Epithelial cell of esophagus (primary cell): Measurements from ENCODE around the gene SMYD5.

Experiments used
- DNase-seq: peaks from one replicate; pipeline ENCODE4 v3.0.0; 2010; ENCODE audit warnings: low read depth
- H3K4me3 ChIP-seq: 2 replicates; pipeline ENCODE4 v1.5.1; 2011; ENCODE audit warnings: mild to moderate bottlenecking, low read length, control low read depth
- CTCF ChIP-seq: IDR thresholded peaks from 2 replicates; pipeline ENCODE4 v1.5.1; 2011; ENCODE audit warnings: low read depth, mild to moderate bottlenecking, low read length, control low read depth, inconsistent platforms; ENCODE audit not compliant: insufficient read depth; ENCODE audit errors: missing control alignments

SMYD5 gene

GRCh38 chr2:73253400-73253799, 39.4 kb downstream of the SMYD5 start:
- no peak for DNase-seq
- no peak for TF ChIP-seq CTCF

GRCh38 chr2:73253901-73254300, 39.9 kb downstream of the SMYD5 start:
- no peak for TF ChIP-seq CTCF
- peak; percentile 59 for DNase-seq

More at GRCh38 chr2:73253400-73253799, 39.4 kb downstream of the SMYD5 start:
- H3K4me3 ChIP-seq: no peak overlapping the region

GRCh38 chr2:73254343-73255006, 40.4 kb downstream of the SMYD5 start:
- no peak for TF ChIP-seq CTCF
- H3K4me3 ChIP-seq: no peak overlapping the region
- peak; percentile 67 for DNase-seq

More at GRCh38 chr2:73253901-73254300, 39.9 kb downstream of the SMYD5 start:
- no peak overlapping the region for H3K4me3 ChIP-seq

GRCh38 chr2:73255007-73255644, 41.1 kb downstream of the SMYD5 start:
- no peak overlapping the region for H3K4me3 ChIP-seq
- TF ChIP-seq CTCF: no peak
- DNase-seq: peak; percentile 76

- TF ChIP-seq CTCF: no peak
- DNase-seq: no peak
- H3K4me3 ChIP-seq: no peak overlapping the region
These were observed 42.0 kb downstream of the SMYD5 start for GRCh38 chr2:73255907-73256617.

- no peak for TF ChIP-seq CTCF
- H3K4me3 ChIP-seq: no peak overlapping the region
- DNase-seq: no peak
These were observed 42.5 kb downstream of the SMYD5 start for GRCh38 chr2:73256618-73256922.

- no peak for TF ChIP-seq CTCF
These were observed 43.0 kb downstream of the SMYD5 start for GRCh38 chr2:73257021-73257420.

More at GRCh38 chr2:73257021-73257420, 43.0 kb downstream of the SMYD5 start:
- H3K4me3 ChIP-seq: no peak overlapping the region
- no peak for DNase-seq
